Spleen (tissue), 3 donors: ENCODE data around the gene COTL1.

Source experiments
- POLR2A ChIP-seq, 3 donors: fragments of 450-650 bp; IDR thresholded peaks; one replicate each; pipeline ENCODE4 v1.5.1; 2017; ENCODE audit warnings: antibody characterized with exemption in 3 of 3, mild to moderate bottlenecking in 1 of 3
- POLR2AphosphoS5 ChIP-seq, 3 donors: sonication (generic); formaldehyde crosslinking; IDR thresholded peaks; one replicate each; pipeline ENCODE4 v1.5.1; 2017; ENCODE audit warnings: antibody characterized with exemption in 3 of 3

DNA sequence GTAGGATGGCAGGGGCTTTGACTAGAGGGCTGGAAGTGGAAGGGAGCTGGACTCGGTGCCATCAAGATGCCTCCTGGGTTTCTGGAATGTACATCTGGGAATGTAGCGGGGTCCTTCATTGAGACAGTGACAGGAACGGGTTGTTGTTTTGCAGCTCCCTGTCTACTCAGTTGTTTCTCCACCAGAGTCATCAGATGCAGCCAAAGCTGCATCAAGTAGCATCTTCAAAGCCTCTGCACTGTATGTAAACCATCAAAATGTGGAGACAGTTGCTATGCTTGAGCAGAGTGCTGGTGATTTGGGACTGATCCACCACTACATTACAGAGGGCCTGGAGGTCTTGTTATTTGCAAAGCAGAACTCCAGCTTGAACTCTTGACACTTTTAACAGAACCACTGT lies 88.3 kb downstream of the COTL1 start:
- no peak for TF ChIP-seq POLR2AphosphoS5 (IDR thresholded peaks at IDR 0.05)
- no peak for TF ChIP-seq POLR2A (IDR thresholded peaks at IDR 0.05)
